ENCODE results near the gene GPR180. TPM values are rescaled to one million over a fixed set of nuclear protein-coding genes. Genes with fewer than 3 reads are reported as not detected.

The GPR180 gene
- total and polyA plus RNA-seq, 2 experiments from 2014 or later, result 3.7 to 9.5 TPM

DNA sequence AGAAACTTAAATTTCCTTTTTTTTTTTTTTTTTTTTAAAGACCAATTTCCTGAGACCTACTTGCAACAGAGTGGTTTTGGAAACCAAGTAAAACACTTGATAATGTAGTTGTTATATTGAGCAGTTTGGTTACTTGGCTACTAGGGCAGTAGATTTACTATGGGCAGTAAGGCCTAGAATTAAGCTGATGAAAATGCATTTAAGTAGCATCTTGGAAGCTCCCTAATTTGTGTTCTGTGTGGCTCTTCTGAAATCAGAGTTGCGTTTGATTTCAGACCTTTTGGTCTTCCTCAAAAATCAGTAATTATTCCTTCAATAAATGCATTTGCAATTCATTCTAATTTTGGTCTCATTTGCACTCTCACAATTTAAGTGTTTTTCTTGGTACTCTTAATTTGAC lies 810 bp downstream of the GPR180 start (continued):
- TF ChIP-seq, protein P1, sequence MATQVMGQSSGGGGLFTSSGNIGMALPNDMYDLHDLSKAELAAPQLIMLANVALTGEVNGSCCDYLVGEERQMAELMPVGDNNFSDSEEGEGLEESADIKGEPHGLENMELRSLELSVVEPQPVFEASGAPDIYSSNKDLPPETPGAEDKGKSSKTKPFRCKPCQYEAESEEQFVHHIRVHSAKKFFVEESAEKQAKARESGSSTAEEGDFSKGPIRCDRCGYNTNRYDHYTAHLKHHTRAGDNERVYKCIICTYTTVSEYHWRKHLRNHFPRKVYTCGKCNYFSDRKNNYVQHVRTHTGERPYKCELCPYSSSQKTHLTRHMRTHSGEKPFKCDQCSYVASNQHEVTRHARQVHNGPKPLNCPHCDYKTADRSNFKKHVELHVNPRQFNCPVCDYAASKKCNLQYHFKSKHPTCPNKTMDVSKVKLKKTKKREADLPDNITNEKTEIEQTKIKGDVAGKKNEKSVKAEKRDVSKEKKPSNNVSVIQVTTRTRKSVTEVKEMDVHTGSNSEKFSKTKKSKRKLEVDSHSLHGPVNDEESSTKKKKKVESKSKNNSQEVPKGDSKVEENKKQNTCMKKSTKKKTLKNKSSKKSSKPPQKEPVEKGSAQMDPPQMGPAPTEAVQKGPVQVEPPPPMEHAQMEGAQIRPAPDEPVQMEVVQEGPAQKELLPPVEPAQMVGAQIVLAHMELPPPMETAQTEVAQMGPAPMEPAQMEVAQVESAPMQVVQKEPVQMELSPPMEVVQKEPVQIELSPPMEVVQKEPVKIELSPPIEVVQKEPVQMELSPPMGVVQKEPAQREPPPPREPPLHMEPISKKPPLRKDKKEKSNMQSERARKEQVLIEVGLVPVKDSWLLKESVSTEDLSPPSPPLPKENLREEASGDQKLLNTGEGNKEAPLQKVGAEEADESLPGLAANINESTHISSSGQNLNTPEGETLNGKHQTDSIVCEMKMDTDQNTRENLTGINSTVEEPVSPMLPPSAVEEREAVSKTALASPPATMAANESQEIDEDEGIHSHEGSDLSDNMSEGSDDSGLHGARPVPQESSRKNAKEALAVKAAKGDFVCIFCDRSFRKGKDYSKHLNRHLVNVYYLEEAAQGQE (IDR thresholded peaks at IDR 0.05; ENCODE audit: unreplicated experiment), result no peak
- TF ChIP-seq NANOG (IDR thresholded peaks at IDR 0.05; ENCODE audit: borderline replicate concordance), result no peak
- no peak for TF ChIP-seq POLR2AphosphoS5 (IDR thresholded peaks at IDR 0.05; ENCODE audit: low read depth)
- no peak for TF ChIP-seq JUNB (IDR thresholded peaks at IDR 0.05; ENCODE audit: unreplicated experiment)
- no peak for TF ChIP-seq STAT1 (IDR thresholded peaks at IDR 0.05; ENCODE audit: unreplicated experiment)

DNA sequence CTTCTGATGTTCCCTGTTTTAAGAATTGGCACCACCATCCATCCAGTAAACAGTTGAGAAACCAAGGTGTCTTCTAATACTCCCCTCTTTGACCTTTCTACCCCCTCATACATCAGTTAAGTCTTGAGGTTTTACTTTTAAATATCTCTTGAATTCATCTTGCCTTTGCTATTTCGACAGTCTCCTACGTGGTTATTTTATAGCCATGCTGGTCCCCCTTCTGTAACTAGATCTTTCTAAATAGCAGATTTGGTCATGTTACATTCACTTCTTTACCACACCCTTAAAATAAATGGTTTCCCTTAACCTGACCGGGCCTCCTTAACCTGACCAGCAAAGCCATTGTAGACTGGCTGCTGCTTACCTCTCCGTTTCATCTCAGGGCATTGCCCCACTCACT lies 5.4 kb downstream of the GPR180 start:
- H3K4me1 Mint-ChIP-seq, result peaks cover 7% of the 10 kb centered on the region
- peaks cover 3% of the 10 kb centered on the region for H3K27me3 Mint-ChIP-seq (ENCODE audit: insufficient read depth, low read depth, poor library complexity)
- H3K36me3 Mint-ChIP-seq (ENCODE audit: low read depth), result peaks cover 28% of the 10 kb centered on the region
- H3F3A ChIP-seq (replicated peaks; ENCODE audit: low read depth), result no peaks in the 10 kb centered on the region
- peaks cover 39% of the 10 kb centered on the region for H3K79me2 ChIP-seq (replicated peaks; ENCODE audit: insufficient read depth)
- H3K4me2 ChIP-seq, result no peak overlapping the region
- no peaks in the 10 kb centered on the region for H3K9me2 ChIP-seq (ENCODE audit: insufficient read depth)
- no peak overlapping the region for H3K4me3 ChIP-seq
- no peak for ATAC-seq
- no peaks in the 10 kb centered on the region for H3K27me3 ChIP-seq (ENCODE audit: insufficient read depth)
- H3K4me1 ChIP-seq (ENCODE audit: insufficient read depth), result peaks cover 12% of the 10 kb centered on the region; the same call in 1 of the 2 replicates
- no peak overlapping the region for H3K27ac ChIP-seq (ENCODE audit: low read depth)
- no peaks in the 10 kb centered on the region for H3K9me3 Mint-ChIP-seq
- no peak for DNase-seq (ENCODE audit: low spot score)
- no peak overlapping the region for H2AFZ ChIP-seq
- peaks cover 10% of the 10 kb centered on the region; the same call in 1 of the 2 replicates for H3K36me3 ChIP-seq (ENCODE audit: insufficient read depth)
- H4K20me1 ChIP-seq (replicated peaks; ENCODE audit: insufficient read depth), result no peaks in the 10 kb centered on the region; the same call in 1 of the 2 replicates
- H3K4me3 Mint-ChIP-seq, result no peak overlapping the region
- H3K27ac Mint-ChIP-seq, result no peak overlapping the region
- TF ChIP-seq EZH2 (IDR thresholded peaks at IDR 0.05; ENCODE audit: low read depth, unreplicated experiment) (no peak), POLR2AphosphoS5 (IDR thresholded peaks at IDR 0.05; ENCODE audit: low read depth) (no peak), NANOG (IDR thresholded peaks at IDR 0.05; ENCODE audit: borderline replicate concordance) (no peak), CREB1 (CRISPR knock-in tag; IDR thresholded peaks at IDR 0.05; ENCODE audit: low read depth) (no peak), EZH2phosphoT487 (IDR thresholded peaks at IDR 0.05; ENCODE audit: unreplicated experiment) (no peak), ZNF114 (CRISPR knock-in tag; IDR thresholded peaks at IDR 0.05) (no peak), ZNF331 (CRISPR knock-in tag; IDR thresholded peaks at IDR 0.05; ENCODE audit: low read depth) (no peak), JUNB (IDR thresholded peaks at IDR 0.05; ENCODE audit: unreplicated experiment) (no peak)
- TF ChIP-seq, protein P2, sequence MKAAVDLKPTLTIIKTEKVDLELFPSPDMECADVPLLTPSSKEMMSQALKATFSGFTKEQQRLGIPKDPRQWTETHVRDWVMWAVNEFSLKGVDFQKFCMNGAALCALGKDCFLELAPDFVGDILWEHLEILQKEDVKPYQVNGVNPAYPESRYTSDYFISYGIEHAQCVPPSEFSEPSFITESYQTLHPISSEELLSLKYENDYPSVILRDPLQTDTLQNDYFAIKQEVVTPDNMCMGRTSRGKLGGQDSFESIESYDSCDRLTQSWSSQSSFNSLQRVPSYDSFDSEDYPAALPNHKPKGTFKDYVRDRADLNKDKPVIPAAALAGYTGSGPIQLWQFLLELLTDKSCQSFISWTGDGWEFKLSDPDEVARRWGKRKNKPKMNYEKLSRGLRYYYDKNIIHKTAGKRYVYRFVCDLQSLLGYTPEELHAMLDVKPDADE (IDR thresholded peaks at IDR 0.05), result no peak
- TF ChIP-seq, protein P3, sequence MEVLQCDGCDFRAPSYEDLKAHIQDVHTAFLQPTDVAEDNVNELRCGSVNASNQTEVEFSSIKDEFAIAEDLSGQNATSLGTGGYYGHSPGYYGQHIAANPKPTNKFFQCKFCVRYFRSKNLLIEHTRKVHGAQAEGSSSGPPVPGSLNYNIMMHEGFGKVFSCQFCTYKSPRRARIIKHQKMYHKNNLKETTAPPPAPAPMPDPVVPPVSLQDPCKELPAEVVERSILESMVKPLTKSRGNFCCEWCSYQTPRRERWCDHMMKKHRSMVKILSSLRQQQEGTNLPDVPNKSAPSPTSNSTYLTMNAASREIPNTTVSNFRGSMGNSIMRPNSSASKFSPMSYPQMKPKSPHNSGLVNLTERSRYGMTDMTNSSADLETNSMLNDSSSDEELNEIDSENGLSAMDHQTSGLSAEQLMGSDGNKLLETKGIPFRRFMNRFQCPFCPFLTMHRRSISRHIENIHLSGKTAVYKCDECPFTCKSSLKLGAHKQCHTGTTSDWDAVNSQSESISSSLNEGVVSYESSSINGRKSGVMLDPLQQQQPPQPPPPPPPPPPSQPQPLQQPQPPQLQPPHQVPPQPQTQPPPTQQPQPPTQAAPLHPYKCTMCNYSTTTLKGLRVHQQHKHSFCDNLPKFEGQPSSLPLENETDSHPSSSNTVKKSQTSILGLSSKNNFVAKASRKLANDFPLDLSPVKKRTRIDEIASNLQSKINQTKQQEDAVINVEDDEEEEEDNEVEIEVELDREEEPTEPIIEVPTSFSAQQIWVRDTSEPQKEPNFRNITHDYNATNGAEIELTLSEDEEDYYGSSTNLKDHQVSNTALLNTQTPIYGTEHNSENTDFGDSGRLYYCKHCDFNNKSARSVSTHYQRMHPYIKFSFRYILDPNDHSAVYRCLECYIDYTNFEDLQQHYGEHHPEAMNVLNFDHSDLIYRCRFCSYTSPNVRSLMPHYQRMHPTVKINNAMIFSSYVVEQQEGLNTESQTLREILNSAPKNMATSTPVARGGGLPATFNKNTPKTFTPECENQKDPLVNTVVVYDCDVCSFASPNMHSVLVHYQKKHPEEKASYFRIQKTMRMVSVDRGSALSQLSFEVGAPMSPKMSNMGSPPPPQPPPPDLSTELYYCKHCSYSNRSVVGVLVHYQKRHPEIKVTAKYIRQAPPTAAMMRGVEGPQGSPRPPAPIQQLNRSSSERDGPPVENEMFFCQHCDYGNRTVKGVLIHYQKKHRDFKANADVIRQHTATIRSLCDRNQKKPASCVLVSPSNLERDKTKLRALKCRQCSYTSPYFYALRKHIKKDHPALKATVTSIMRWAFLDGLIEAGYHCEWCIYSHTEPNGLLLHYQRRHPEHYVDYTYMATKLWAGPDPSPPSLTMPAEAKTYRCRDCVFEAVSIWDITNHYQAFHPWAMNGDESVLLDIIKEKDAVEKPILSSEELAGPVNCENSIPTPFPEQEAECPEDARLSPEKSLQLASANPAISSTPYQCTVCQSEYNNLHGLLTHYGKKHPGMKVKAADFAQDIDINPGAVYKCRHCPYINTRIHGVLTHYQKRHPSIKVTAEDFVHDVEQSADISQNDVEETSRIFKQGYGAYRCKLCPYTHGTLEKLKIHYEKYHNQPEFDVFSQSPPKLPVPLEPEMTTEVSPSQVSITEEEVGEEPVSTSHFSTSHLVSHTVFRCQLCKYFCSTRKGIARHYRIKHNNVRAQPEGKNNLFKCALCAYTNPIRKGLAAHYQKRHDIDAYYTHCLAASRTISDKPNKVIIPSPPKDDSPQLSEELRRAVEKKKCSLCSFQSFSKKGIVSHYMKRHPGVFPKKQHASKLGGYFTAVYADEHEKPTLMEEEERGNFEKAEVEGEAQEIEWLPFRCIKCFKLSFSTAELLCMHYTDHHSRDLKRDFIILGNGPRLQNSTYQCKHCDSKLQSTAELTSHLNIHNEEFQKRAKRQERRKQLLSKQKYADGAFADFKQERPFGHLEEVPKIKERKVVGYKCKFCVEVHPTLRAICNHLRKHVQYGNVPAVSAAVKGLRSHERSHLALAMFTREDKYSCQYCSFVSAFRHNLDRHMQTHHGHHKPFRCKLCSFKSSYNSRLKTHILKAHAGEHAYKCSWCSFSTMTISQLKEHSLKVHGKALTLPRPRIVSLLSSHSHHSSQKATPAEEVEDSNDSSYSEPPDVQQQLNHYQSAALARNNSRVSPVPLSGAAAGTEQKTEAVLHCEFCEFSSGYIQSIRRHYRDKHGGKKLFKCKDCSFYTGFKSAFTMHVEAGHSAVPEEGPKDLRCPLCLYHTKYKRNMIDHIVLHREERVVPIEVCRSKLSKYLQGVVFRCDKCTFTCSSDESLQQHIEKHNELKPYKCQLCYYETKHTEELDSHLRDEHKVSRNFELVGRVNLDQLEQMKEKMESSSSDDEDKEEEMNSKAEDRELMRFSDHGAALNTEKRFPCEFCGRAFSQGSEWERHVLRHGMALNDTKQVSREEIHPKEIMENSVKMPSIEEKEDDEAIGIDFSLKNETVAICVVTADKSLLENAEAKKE (CRISPR knock-in tag; IDR thresholded peaks at IDR 0.05), result no peak
- TF ChIP-seq, protein P4, sequence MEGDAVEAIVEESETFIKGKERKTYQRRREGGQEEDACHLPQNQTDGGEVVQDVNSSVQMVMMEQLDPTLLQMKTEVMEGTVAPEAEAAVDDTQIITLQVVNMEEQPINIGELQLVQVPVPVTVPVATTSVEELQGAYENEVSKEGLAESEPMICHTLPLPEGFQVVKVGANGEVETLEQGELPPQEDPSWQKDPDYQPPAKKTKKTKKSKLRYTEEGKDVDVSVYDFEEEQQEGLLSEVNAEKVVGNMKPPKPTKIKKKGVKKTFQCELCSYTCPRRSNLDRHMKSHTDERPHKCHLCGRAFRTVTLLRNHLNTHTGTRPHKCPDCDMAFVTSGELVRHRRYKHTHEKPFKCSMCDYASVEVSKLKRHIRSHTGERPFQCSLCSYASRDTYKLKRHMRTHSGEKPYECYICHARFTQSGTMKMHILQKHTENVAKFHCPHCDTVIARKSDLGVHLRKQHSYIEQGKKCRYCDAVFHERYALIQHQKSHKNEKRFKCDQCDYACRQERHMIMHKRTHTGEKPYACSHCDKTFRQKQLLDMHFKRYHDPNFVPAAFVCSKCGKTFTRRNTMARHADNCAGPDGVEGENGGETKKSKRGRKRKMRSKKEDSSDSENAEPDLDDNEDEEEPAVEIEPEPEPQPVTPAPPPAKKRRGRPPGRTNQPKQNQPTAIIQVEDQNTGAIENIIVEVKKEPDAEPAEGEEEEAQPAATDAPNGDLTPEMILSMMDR (conservative IDR thresholded peaks at IDR 0.05; ENCODE audit: low read depth in 2 of 2), result no peak
